Fibroblast of skin of scalp (primary cell): Measurements from ENCODE around the gene NTN5.
"Not testable (repeated sequence)": the region's sequence is repeated elsewhere in the genome, so short reads cannot be mapped to it uniquely, and the experiment has no call there.

Source experiments
- DNase-seq: peaks from one replicate; pipeline ENCODE4 v3.0.0-alpha.2; 2013

Gene NTN5

GRCh38 chr19:48696353-48697010 lies 23.7 kb upstream of the NTN5 start:
- DNase-seq = peak; percentile 4

- no peak for DNase-seq
These were observed 23.0 kb upstream of the NTN5 start, which contains the start of gene FUT2 for GRCh38 chr19:48695743-48696352. Gene FUT2, plus strand, starts transcription at chr19:48695971. Its CDS starts 6,986 bp downstream, at chr19:48702957.

GRCh38 chr19:48693629-48694028 lies 20.8 kb upstream of the NTN5 start:
- not testable (repeated sequence) for DNase-seq

GRCh38 chr19:48689449-48689848 lies 16.6 kb upstream of the NTN5 start:
- DNase-seq = no peak

GRCh38 chr19:48687776-48688175 lies 15.0 kb upstream of the NTN5 start:
- no peak for DNase-seq

GRCh38 chr19:48686637-48687036 lies 13.8 kb upstream of the NTN5 start:
- DNase-seq = not testable (repeated sequence)

- no peak for DNase-seq
These were observed 13.3 kb upstream of the NTN5 start for GRCh38 chr19:48686088-48686487.

- no peak for DNase-seq
These were observed 12.8 kb upstream of the NTN5 start for GRCh38 chr19:48685583-48685982.

- peak; percentile 55 for DNase-seq
These were observed 10.5 kb upstream of the NTN5 start for GRCh38 chr19:48683349-48683748.

GRCh38 chr19:48681127-48681470 lies 8.3 kb upstream of the NTN5 start:
- DNase-seq = peak; percentile 27

- no peak for DNase-seq
These were observed 7.8 kb upstream of the NTN5 start for GRCh38 chr19:48680436-48681126.

GRCh38 chr19:48680006-48680405 lies 7.2 kb upstream of the NTN5 start:
- DNase-seq = not testable (repeated sequence)

GRCh38 chr19:48678201-48678600 lies 5.4 kb upstream of the NTN5 start:
- no peak for DNase-seq

- DNase-seq = no peak
These were observed 4.1 kb upstream of the NTN5 start for GRCh38 chr19:48676887-48677286.

- DNase-seq = no peak
These were observed 3.7 kb upstream of the NTN5 start for GRCh38 chr19:48676487-48676886.

GRCh38 chr19:48674921-48675824 lies 2.4 kb upstream of the NTN5 start:
- peak; percentile 83 for DNase-seq

GRCh38 chr19:48674216-48674809 lies 1.5 kb upstream of the NTN5 start:
- DNase-seq = no peak

GRCh38 chr19:48673436-48674100 lies 751 bp upstream of the NTN5 start:
- DNase-seq = no peak

- DNase-seq = no peak
These were observed 1.3 kb downstream of the NTN5 start for GRCh38 chr19:48671446-48671995.

GRCh38 chr19:48670699-48671445 lies 1.9 kb downstream of the NTN5 start:
- no peak for DNase-seq
